HG03460 (cell line): Measurements from ENCODE around the gene NPAS3.

Experiments used
- ATAC-seq: cut with Tn5 transposase; IDR thresholded peaks from one replicate; pipeline ENCODE4 v1.9.1; 2021; ENCODE audit not compliant: unreplicated experiment

Gene NPAS3

GRCh38 chr14:33541171-33541570 lies 602.5 kb downstream of the NPAS3 start:
- no peak for ATAC-seq

GRCh38 chr14:33542338-33543287 lies 603.9 kb downstream of the NPAS3 start:
- no peak for ATAC-seq

- no peak for ATAC-seq
Measured at GRCh38 chr14:33545696-33546095, 607.0 kb downstream of the NPAS3 start.

- ATAC-seq, result no peak
Measured at GRCh38 chr14:33548606-33549005, 609.9 kb downstream of the NPAS3 start.

- ATAC-seq, result no peak
Measured at GRCh38 chr14:33551963-33552362, 613.3 kb downstream of the NPAS3 start.

- ATAC-seq, result no peak
Measured at GRCh38 chr14:33553706-33554278, 615.1 kb downstream of the NPAS3 start.

- ATAC-seq, result no peak
Measured at GRCh38 chr14:33554988-33555387, 616.3 kb downstream of the NPAS3 start.

GRCh38 chr14:33555710-33556350 lies 617.2 kb downstream of the NPAS3 start:
- no peak for ATAC-seq

GRCh38 chr14:33556382-33557121 lies 617.9 kb downstream of the NPAS3 start:
- ATAC-seq, result no peak

- ATAC-seq, result no peak
Measured at GRCh38 chr14:33560718-33561431, 622.2 kb downstream of the NPAS3 start.

GRCh38 chr14:33561488-33562175 lies 623.0 kb downstream of the NPAS3 start:
- no peak for ATAC-seq

GRCh38 chr14:33563191-33563900 lies 624.7 kb downstream of the NPAS3 start:
- no peak for ATAC-seq

- no peak for ATAC-seq
Measured at GRCh38 chr14:33563901-33564197, 625.2 kb downstream of the NPAS3 start.

GRCh38 chr14:33564774-33565630 lies 626.3 kb downstream of the NPAS3 start:
- ATAC-seq, result peak; percentile 90

- no peak for ATAC-seq
Measured at GRCh38 chr14:33566082-33566481, 627.4 kb downstream of the NPAS3 start.

- no peak for ATAC-seq
Measured at GRCh38 chr14:33567023-33567728, 628.5 kb downstream of the NPAS3 start.

- ATAC-seq, result no peak
Measured at GRCh38 chr14:33567731-33568130, 629.1 kb downstream of the NPAS3 start.
